GM21619 (cell line): ENCODE results near the gene PCSK6.

Experiments
- ATAC-seq: cut with Tn5 transposase; IDR thresholded peaks from one replicate; pipeline ENCODE4 v1.9.1; 2021; ENCODE audit not compliant: unreplicated experiment

The PCSK6 gene

GRCh38 chr15:101483462-101483861 lies 6.0 kb downstream of the PCSK6 start:
- no peak for ATAC-seq

- ATAC-seq = no peak
Observed at GRCh38 chr15:101482526-101483371, 6.8 kb downstream of the PCSK6 start.

GRCh38 chr15:101481917-101482525 lies 7.5 kb downstream of the PCSK6 start:
- no peak for ATAC-seq

- no peak for ATAC-seq
Observed at GRCh38 chr15:101481381-101481705, 8.2 kb downstream of the PCSK6 start.

GRCh38 chr15:101480613-101481380 lies 8.7 kb downstream of the PCSK6 start:
- ATAC-seq = no peak

- no peak for ATAC-seq
Observed at GRCh38 chr15:101479851-101480612, 9.5 kb downstream of the PCSK6 start.

GRCh38 chr15:101479342-101479845 lies 10.1 kb downstream of the PCSK6 start:
- no peak for ATAC-seq

GRCh38 chr15:101478701-101479341 lies 10.7 kb downstream of the PCSK6 start:
- no peak for ATAC-seq

GRCh38 chr15:101477851-101478362 lies 11.6 kb downstream of the PCSK6 start:
- ATAC-seq = no peak

- ATAC-seq = no peak
Observed at GRCh38 chr15:101476756-101477155, 12.8 kb downstream of the PCSK6 start.

- ATAC-seq = no peak
Observed at GRCh38 chr15:101474983-101475382, 14.5 kb downstream of the PCSK6 start.

GRCh38 chr15:101474233-101474632 lies 15.3 kb downstream of the PCSK6 start:
- no peak for ATAC-seq

GRCh38 chr15:101472033-101472432 lies 17.5 kb downstream of the PCSK6 start:
- ATAC-seq = no peak

- ATAC-seq = no peak
Observed at GRCh38 chr15:101470548-101471239, 18.8 kb downstream of the PCSK6 start.

GRCh38 chr15:101469520-101470288 lies 19.8 kb downstream of the PCSK6 start:
- no peak for ATAC-seq

GRCh38 chr15:101466188-101466587 lies 23.3 kb downstream of the PCSK6 start:
- ATAC-seq = no peak

GRCh38 chr15:101464999-101465669 lies 24.4 kb downstream of the PCSK6 start:
- ATAC-seq = no peak

- ATAC-seq = no peak
Observed at GRCh38 chr15:101464256-101464998, 25.1 kb downstream of the PCSK6 start.
